Measurements from ENCODE around the gene AGAP3.
A peak's percentile ranks its signal among the peaks of the same experiment; 100 is the strongest.

AGAP3 gene

GRCh38 chr7:151143261-151144015 is 57.2 kb downstream of the AGAP3 start:
- H3K27ac ChIP-seq, result no peak overlapping the region
- no peak overlapping the region for H3K4me3 ChIP-seq
- DNase-seq (ENCODE audit: low spot score), result peak; percentile 65
- no peak for TF ChIP-seq CTCF (IDR thresholded peaks at IDR 0.05)

GRCh38 chr7:151144387-151144786 is 58.1 kb downstream of the AGAP3 start:
- H3K4me3 ChIP-seq, result no peak overlapping the region
- H3K27ac ChIP-seq, result no peak overlapping the region
- TF ChIP-seq CTCF (IDR thresholded peaks at IDR 0.05), result no peak
- no peak for DNase-seq (ENCODE audit: low spot score)

GRCh38 chr7:151146761-151147160 is 60.5 kb downstream of the AGAP3 start:
- H3K4me3 ChIP-seq, result no peak overlapping the region
- H3K27ac ChIP-seq, result no peak overlapping the region
- DNase-seq (ENCODE audit: low spot score), result no peak
- no peak for TF ChIP-seq CTCF (IDR thresholded peaks at IDR 0.05)

- H3K4me3 ChIP-seq, result no peak overlapping the region
- peak; percentile 56 for DNase-seq (ENCODE audit: low spot score)
- H3K27ac ChIP-seq, result no peak overlapping the region
- no peak for TF ChIP-seq CTCF (IDR thresholded peaks at IDR 0.05)
Observed at GRCh38 chr7:151148319-151149259, 62.3 kb downstream of the AGAP3 start.

GRCh38 chr7:151150388-151150787 is 64.1 kb downstream of the AGAP3 start:
- Histone ChIP-seq H3K4me3 (no peak overlapping the region), H3K27ac (no peak overlapping the region)
- no peak for TF ChIP-seq CTCF (IDR thresholded peaks at IDR 0.05)
- no peak for DNase-seq (ENCODE audit: low spot score)

GRCh38 chr7:151152643-151153513 is 66.6 kb downstream of the AGAP3 start:
- TF ChIP-seq CTCF (IDR thresholded peaks at IDR 0.05), result no peak
- DNase-seq (ENCODE audit: low spot score), result no peak
- Histone ChIP-seq H3K27ac (no peak overlapping the region), H3K4me3 (no peak overlapping the region)

Data from coronary artery (tissue), 2 donors.